Endothelial cell of umbilical vein (primary cell): ENCODE results near the gene PIP5K1A. TPM values are rescaled to one million over a fixed set of nuclear protein-coding genes. Genes with fewer than 3 reads are reported as not detected.

Source experiments
- BruUV-seq: library from RNA; stranded (reverse); fragments of 400-500 nt; replicated peaks from 2 replicates; lab custom pipeline; 2021; lab: Mats Ljungman, UMichigan
- CTCF ChIA-PET: fragments of 300-600, 350-600 bp; sonication (Branson Sonifier 250); formaldehyde crosslinking; loops from one replicate; lab custom pipeline; 2021; ENCODE audit warnings: antibody characterized with exemption, inconsistent platforms; lab: Charles Lee
- POLR2A ChIA-PET: fragments of 300-600, 350-600 bp; sonication (Branson Sonifier 250); formaldehyde crosslinking; loops from one replicate; lab custom pipeline; 2021; ENCODE audit warnings: antibody characterized with exemption, inconsistent platforms; lab: Charles Lee
- DNase-seq: peaks from one replicate; pipeline ENCODE4 v3.0.0-alpha.2; 2011; ENCODE audit warnings: low read depth, low spot score
- FAIRE-seq: peaks from 2 replicates; lab custom pipeline; 2011; peaks lifted over from hg19 to GRCh38; lab: Jason Lieb, UNC
- H2AFZ ChIP-seq: 2 replicates; pipeline ENCODE4 v1.6.0; 2012; ENCODE audit warnings: low read depth, low read length, control low read depth, inconsistent platforms
- H3K27ac ChIP-seq: 2 replicates; pipeline ENCODE4 v1.5.1; 2011; ENCODE audit warnings: low read depth, mild to moderate bottlenecking, control low read depth, low read length, moderate library complexity; ENCODE audit not compliant: insufficient read depth
- H3K27me3 ChIP-seq, 2 experiments: 2 replicates each; pipeline versions ENCODE4 v1.6.0 to v1.6.1; 2011; ENCODE audit warnings: low read length in 2 of 2, mixed read lengths in 1 of 2; ENCODE audit not compliant: control insufficient read depth in 2 of 2, insufficient read depth in 2 of 2
- H3K36me3 ChIP-seq, 2 experiments: 2 replicates in 1 of 2; 3 replicates in 1 of 2; pipeline ENCODE4 v1.5.1; 2011; ENCODE audit warnings: low read length in 2 of 2, mild to moderate bottlenecking in 1 of 2, moderate library complexity in 1 of 2; ENCODE audit not compliant: control insufficient read depth in 2 of 2, insufficient read depth in 2 of 2; ENCODE audit errors: extremely low read depth in 1 of 2
- H3K4me1 ChIP-seq: 3 replicates; pipeline ENCODE4 v1.5.1; 2011; ENCODE audit warnings: mild to moderate bottlenecking, low read length; ENCODE audit not compliant: control insufficient read depth, insufficient read depth; ENCODE audit errors: extremely low read depth
- H3K4me2 ChIP-seq: 2 replicates; pipeline ENCODE4 v1.6.1; 2011; ENCODE audit warnings: low read length, control low read depth, mixed read lengths; ENCODE audit not compliant: insufficient read depth
- H3K4me3 ChIP-seq, 3 experiments: fragments of 200-600 bp in 1 of 3; sonication (generic), shearing (Covaris generic) in 1 of 3; replicated peaks in 1 of 3; 2 replicates each; pipeline ENCODE4 v1.5.1; 2011 to 2016; ENCODE audit warnings: control low read depth in 3 of 3, low read length in 3 of 3, mild to moderate bottlenecking in 2 of 3, inconsistent platforms in 1 of 3, low read depth in 1 of 3, moderate library complexity in 1 of 3; ENCODE audit not compliant: insufficient read depth in 1 of 3
- H3K79me2 ChIP-seq: 2 replicates; pipeline ENCODE4 v1.6.0; 2012; ENCODE audit warnings: low read length, inconsistent platforms; ENCODE audit not compliant: control insufficient read depth, insufficient read depth
- H3K9ac ChIP-seq: replicated peaks from 2 replicates; pipeline ENCODE3; 2011; ENCODE audit warnings: low read length, control low read depth; ENCODE audit not compliant: insufficient read depth; ENCODE audit errors: extremely low read depth
- H3K9me1 ChIP-seq: replicated peaks from 3 replicates; pipeline ENCODE4 v1.6.0; 2011; ENCODE audit warnings: mild to moderate bottlenecking, low read length; ENCODE audit not compliant: control insufficient read depth, insufficient read depth; ENCODE audit errors: extremely low read depth
- H3K9me3 ChIP-seq: replicated peaks from 2 replicates; pipeline ENCODE4 v1.5.1; 2012; ENCODE audit warnings: low read length, inconsistent platforms; ENCODE audit not compliant: control insufficient read depth, insufficient read depth
- H4K20me1 ChIP-seq: replicated peaks from 2 replicates; pipeline ENCODE3; 2011; ENCODE audit warnings: mild to moderate bottlenecking, low read length; ENCODE audit not compliant: control insufficient read depth, insufficient read depth; ENCODE audit errors: extremely low read depth
- EZH2 ChIP-seq: IDR thresholded peaks from 2 replicates; pipeline ENCODE4 v1.6.1; 2012; ENCODE audit warnings: borderline replicate concordance, low read depth, mild to moderate bottlenecking, moderate library complexity, low read length, inconsistent platforms; ENCODE audit not compliant: severe bottlenecking
- FOS ChIP-seq: IDR thresholded peaks from 2 replicates; pipeline ENCODE4 v1.6.1; 2011; ENCODE audit warnings: mild to moderate bottlenecking, low read length, moderate library complexity, borderline replicate concordance; ENCODE audit not compliant: insufficient read depth
- GATA2 ChIP-seq: IDR thresholded peaks from 2 replicates; pipeline ENCODE4 v1.7.0; 2011; ENCODE audit warnings: low read depth, mild to moderate bottlenecking, moderate library complexity, mixed read lengths, low read length; ENCODE audit not compliant: insufficient read length, insufficient read depth
- JUN ChIP-seq: IDR thresholded peaks from 2 replicates; pipeline ENCODE4 v1.6.1; 2011; ENCODE audit warnings: borderline replicate concordance, low read depth; ENCODE audit not compliant: insufficient read length, insufficient read depth
- MYC ChIP-seq: IDR thresholded peaks from one replicate; pipeline ENCODE4 v1.6.1; 2011; ENCODE audit warnings: mild to moderate bottlenecking, low read depth, low read length
- POLR2A ChIP-seq: IDR thresholded peaks from 2 replicates; pipeline ENCODE4 v1.6.1; 2012; ENCODE audit warnings: low read depth, mild to moderate bottlenecking, control low read depth, low read length
- POLR2AphosphoS5 ChIP-seq: IDR thresholded peaks from 2 replicates; pipeline ENCODE4 v1.6.1; 2012; ENCODE audit warnings: low read depth, mild to moderate bottlenecking, control low read depth, low read length, moderate library complexity; ENCODE audit not compliant: insufficient read depth
- dilution Hi-C: fragments of 300-500 bp; cut with MboI; formaldehyde crosslinking; loops from one replicate; pipeline ENCODE4 v1.15.0; 2019; ENCODE audit warnings: low sequenced_read_pairs; ENCODE audit not compliant: extremely low pct_ligation_motif_present
- intact Hi-C: fragments of 100-400 bp; cut with micrococcal nuclease; formaldehyde crosslinking; loops from one replicate; pipeline ENCODE4 v1.10.0; 2022
- polyA plus RNA-seq, 4 experiments: library from polyadenylated mRNA; depleted of rRNA in 3 of 4; stranded (reverse) in 3 of 4; unstranded in 1 of 4; fragments of >200 nt; gene quantifications; 2 replicates each; pipeline versions ENCODE4 v1.2.1 to v1.2.3, GENCODE V29; 2011 to 2012; ENCODE audit warnings: missing spikeins in 1 of 4
- total RNA-seq: library from RNA; stranded (reverse); gene quantifications from 2 replicates; pipeline ENCODE4 v1.2.3, GENCODE V29; 2021
- TF ChIP-seq, protein P1 (sequence below): IDR thresholded peaks from 2 replicates; pipeline ENCODE4 v1.6.1; 2011; ENCODE audit not compliant: insufficient read depth, insufficient read length
- TF ChIP-seq, protein P2 (sequence below), 2 donors: IDR thresholded peaks; 1 replicate in 1 of 2; 2 replicates in 1 of 2; pipeline ENCODE4 v1.5.1; 2011; ENCODE audit warnings: low read length in 2 of 2, mild to moderate bottlenecking in 2 of 2, moderate library complexity in 2 of 2, control low read depth in 1 of 2, inconsistent platforms in 1 of 2, low read depth in 1 of 2; ENCODE audit not compliant: insufficient read depth in 1 of 2; ENCODE audit errors: extremely low read depth in 1 of 2

The PIP5K1A gene
- total and polyA plus RNA-seq, 2 donors (not counting 3 experiments of a cell fraction or from before 2014, with no cell fraction given) = 72.1 to 79.3 TPM

GRCh38 chr1:151222130-151222529, 23.8 kb downstream of the PIP5K1A start:
- Histone ChIP-seq H3K4me1 (no peaks in the 10 kb centered on the region), H2AFZ (no peak overlapping the region), H3K4me2 (no peak overlapping the region), H3K4me3 (no peak overlapping the region), H3K9me3 (no peaks in the 10 kb centered on the region), H3K27ac (no peak overlapping the region), H3K9me1 (no peaks in the 10 kb centered on the region), H3K9ac (no peak overlapping the region), H3K79me2 (peaks cover 61% of the 10 kb centered on the region), H3K27me3 (no peaks in the 10 kb centered on the region), H3K36me3 (peaks cover 2 to 8% of the 10 kb centered on the region in 2 experiments), H4K20me1 (peaks cover 6% of the 10 kb centered on the region)
- no TSS peak for BruUV-seq
- TF ChIP-seq, protein P1, sequence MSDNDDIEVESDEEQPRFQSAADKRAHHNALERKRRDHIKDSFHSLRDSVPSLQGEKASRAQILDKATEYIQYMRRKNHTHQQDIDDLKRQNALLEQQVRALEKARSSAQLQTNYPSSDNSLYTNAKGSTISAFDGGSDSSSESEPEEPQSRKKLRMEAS = no peak
- TF ChIP-seq POLR2AphosphoS5 = no peak
- no peak for TF ChIP-seq GATA2
- no peak for TF ChIP-seq MYC
- no peak for TF ChIP-seq POLR2A
- TF ChIP-seq FOS = no peak
- TF ChIP-seq JUN = no peak
- TF ChIP-seq, protein P2, sequence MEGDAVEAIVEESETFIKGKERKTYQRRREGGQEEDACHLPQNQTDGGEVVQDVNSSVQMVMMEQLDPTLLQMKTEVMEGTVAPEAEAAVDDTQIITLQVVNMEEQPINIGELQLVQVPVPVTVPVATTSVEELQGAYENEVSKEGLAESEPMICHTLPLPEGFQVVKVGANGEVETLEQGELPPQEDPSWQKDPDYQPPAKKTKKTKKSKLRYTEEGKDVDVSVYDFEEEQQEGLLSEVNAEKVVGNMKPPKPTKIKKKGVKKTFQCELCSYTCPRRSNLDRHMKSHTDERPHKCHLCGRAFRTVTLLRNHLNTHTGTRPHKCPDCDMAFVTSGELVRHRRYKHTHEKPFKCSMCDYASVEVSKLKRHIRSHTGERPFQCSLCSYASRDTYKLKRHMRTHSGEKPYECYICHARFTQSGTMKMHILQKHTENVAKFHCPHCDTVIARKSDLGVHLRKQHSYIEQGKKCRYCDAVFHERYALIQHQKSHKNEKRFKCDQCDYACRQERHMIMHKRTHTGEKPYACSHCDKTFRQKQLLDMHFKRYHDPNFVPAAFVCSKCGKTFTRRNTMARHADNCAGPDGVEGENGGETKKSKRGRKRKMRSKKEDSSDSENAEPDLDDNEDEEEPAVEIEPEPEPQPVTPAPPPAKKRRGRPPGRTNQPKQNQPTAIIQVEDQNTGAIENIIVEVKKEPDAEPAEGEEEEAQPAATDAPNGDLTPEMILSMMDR (IDR thresholded peaks at IDR 0.05; ENCODE audit: extremely low read depth in 1 of 2, insufficient read depth in 1 of 2, low read depth in 1 of 2, low read length in 2 of 2) = no peak
- TF ChIP-seq EZH2 = no peak
- intact Hi-C loops = no loop called here
- FAIRE-seq (no peak), DNase-seq (no peak)
- dilution Hi-C loops = no loop called here
- ChIA-PET POLR2A (no interaction called here), CTCF (no interaction called here)
